Kidney (tissue), 14 donors: ENCODE data around the gene LIN37. TPM values are rescaled to one million over a fixed set of nuclear protein-coding genes. Genes with fewer than 3 reads are reported as not detected.
A peak's percentile ranks its signal among the peaks of the same experiment; 100 is the strongest.

Experiments
- DNase-seq, 5 donors: peaks; one replicate each; pipeline ENCODE4 v3.0.0-alpha.2; 2013 to 2020
- FAIRE-seq: peaks from 2 replicates; lab custom pipeline; 2012; peaks lifted over from hg19 to GRCh38; lab: Jason Lieb, UNC
- H3K27ac ChIP-seq, 2 donors: one replicate each; pipeline ENCODE4 v1.7.0; 2013; ENCODE audit warnings: low read depth in 2 of 2, low read length in 2 of 2, inconsistent platforms in 1 of 2
- H3K27me3 ChIP-seq: one replicate; pipeline ENCODE4 v1.7.1; 2013; ENCODE audit warnings: low read length, inconsistent platforms; ENCODE audit not compliant: control insufficient read depth, insufficient read depth
- H3K36me3 ChIP-seq, 3 donors: one replicate each; pipeline versions ENCODE4 v1.7.0 to v1.7.1; 2013; ENCODE audit warnings: low read length in 3 of 3, control low read depth in 1 of 3, inconsistent platforms in 1 of 3; ENCODE audit not compliant: insufficient read depth in 3 of 3, control insufficient read depth in 2 of 3
- H3K4me1 ChIP-seq, 3 donors: one replicate each; pipeline versions ENCODE4 v1.7.0 to v1.7.1; 2013; ENCODE audit warnings: low read length in 3 of 3, inconsistent platforms in 1 of 3, low read depth in 1 of 3; ENCODE audit not compliant: control insufficient read depth in 2 of 3, insufficient read depth in 2 of 3
- H3K4me3 ChIP-seq, 3 donors: one replicate each; pipeline versions ENCODE4 v1.7.0 to v1.8.1; 2013; ENCODE audit warnings: low read length in 3 of 3, control low read depth in 1 of 3, inconsistent platforms in 1 of 3
- H3K9ac ChIP-seq, 3 donors: one replicate each; pipeline versions ENCODE4 v1.7.0 to v1.7.1; 2013; ENCODE audit warnings: low read length in 3 of 3, control low read depth in 1 of 3, inconsistent platforms in 1 of 3
- H3K9me3 ChIP-seq, 3 donors: one replicate each; pipeline versions ENCODE4 v1.7.0 to v1.7.1; 2013; ENCODE audit warnings: low read length in 3 of 3, control low read depth in 1 of 3, inconsistent platforms in 1 of 3; ENCODE audit not compliant: control insufficient read depth in 2 of 3, insufficient read depth in 1 of 3
- CTCF ChIP-seq: IDR thresholded peaks from 3 replicates; pipeline ENCODE4 v1.5.1; 2012; ENCODE audit warnings: mild to moderate bottlenecking, moderate library complexity, borderline replicate concordance; ENCODE audit not compliant: insufficient read depth; ENCODE audit errors: extremely low read depth
- intact Hi-C: fragments of 100-400 bp; cut with DNase I; formaldehyde crosslinking; loops from one replicate; pipeline ENCODE4 v1.11.1; 2022
- polyA plus RNA-seq: library from polyadenylated mRNA; stranded (reverse); fragments of 350-450 nt; fragmentation: Illumina TruSeq; extraction: RNeasy Lipid Tissue Mini Kit (QIAGEN cat#74804); gene quantifications from one replicate; pipeline ENCODE4 v1.2.3, GENCODE V29; 2014; ENCODE audit warnings: low read depth, low replicate concordance; ENCODE audit not compliant: insufficient read depth
- total RNA-seq: library from RNA; stranded (reverse); fragmentation: NEBNext Ultra II Directional; extraction: Animal tissue kit (Norgen Biotek cat#: 25700); gene quantifications from one replicate; pipeline ENCODE4 v1.2.1, GENCODE V29; 2021
- donor health status: control.
- donor health status: control.
- donor health status: control.
- donor health status: control.
- donor health status: control.
- donor health status: DM: yes; HTN: yes; CAD: no.
- donor health status: Normal renal cell carcinoma (clear cell type).

The LIN37 gene
- total and polyA plus RNA-seq, 2 donors from 2014 or later, result 11.2 to 11.4 TPM

GRCh38 chr19:35740423-35741202, 7.8 kb upstream of the LIN37 start:
- FAIRE-seq (peak; percentile 93), DNase-seq (peak; percentile 99 to 100 (median 99))
- intact Hi-C loops, result no loop called here
- H3K27ac ChIP-seq, result peak overlapping the region; percentile 87 to 88
- H3K4me3 ChIP-seq, result peak overlapping the region; percentile 67 to 75 (median 68)
- no peaks in the 10 kb centered on the region for H3K9me3 ChIP-seq
- peak overlapping the region; percentile 50 to 69 (median 65) for H3K9ac ChIP-seq
- H3K27me3 ChIP-seq, result no peaks in the 10 kb centered on the region
- peak; percentile 5 for TF ChIP-seq CTCF
- H3K36me3 ChIP-seq, result peaks cover 2 to 10% (median 8%) of the 10 kb centered on the region in 3 donors
- H3K4me1 ChIP-seq, result peaks cover 0 to 12% (median 0%) of the 10 kb centered on the region in 3 donors

GRCh38 chr19:35741203-35741515, 7.2 kb upstream of the LIN37 start:
- Histone ChIP-seq H3K27me3 (no peaks in the 10 kb centered on the region), H3K9me3 (no peaks in the 10 kb centered on the region), H3K36me3 (peaks cover 2 to 10% (median 8%) of the 10 kb centered on the region in 3 donors), H3K27ac (peak overlapping the region; percentile 71 to 87), H3K4me1 (peaks cover 0 to 15% (median under 1%) of the 10 kb centered on the region in 3 donors), H3K9ac (peak overlapping the region in 2 of 3 donors; percentile 45 to 65), H3K4me3 (peak overlapping the region in 2 of 3 donors; percentile 68 to 75)
- FAIRE-seq, result no peak
- intact Hi-C loops, result no loop called here
- DNase-seq, result no peak
- no peak for TF ChIP-seq CTCF

GRCh38 chr19:35742121-35742724, 6.2 kb upstream of the LIN37 start, which contains the start of gene IGFLR1:
IGFLR1 (minus strand) TSS chr19:35742452; CDS start chr19:35741180, 1,272 bp downstream.
- H3K4me3 ChIP-seq, result no peak within 1 kb of the TSS
- TF ChIP-seq CTCF, result no peak
- H3K4me1 ChIP-seq, result peaks cover 0 to 18% (median 4%) of the 10 kb centered on the region in 3 donors
- H3K9ac ChIP-seq, result no peak within 1 kb of the TSS
- FAIRE-seq (no peak), DNase-seq (peak in 1 of 5 donors; percentile 48)
- H3K36me3 ChIP-seq, result peaks cover 2 to 10% (median 8%) of the 10 kb centered on the region in 3 donors
- H3K27me3 ChIP-seq, result no peaks in the 10 kb centered on the region
- H3K9me3 ChIP-seq, result no peaks in the 10 kb centered on the region
- intact Hi-C loops, result no loop called here
- peak within 1 kb of the TSS in 1 of 2 donors; percentile 33 for H3K27ac ChIP-seq
